Muscle layer of colon (tissue), 2 donors: ENCODE results near the gene BICRAL.

ENCODE experiments used
- H3K27ac ChIP-seq: one replicate; pipeline ENCODE4 v1.7.0; 2013; ENCODE audit warnings: low read depth, mild to moderate bottlenecking, low read length, moderate library complexity
- H3K27me3 ChIP-seq, 2 donors: one replicate each; pipeline ENCODE4 v1.7.0; 2013; ENCODE audit warnings: low read length in 2 of 2, mild to moderate bottlenecking in 2 of 2; ENCODE audit not compliant: insufficient read depth in 2 of 2, control insufficient read depth in 1 of 2
- H3K36me3 ChIP-seq: one replicate; pipeline ENCODE4 v1.7.0; 2013; ENCODE audit warnings: mild to moderate bottlenecking, low read length; ENCODE audit not compliant: insufficient read depth
- H3K4me1 ChIP-seq: one replicate; pipeline ENCODE4 v1.7.0; 2013; ENCODE audit warnings: mild to moderate bottlenecking, low read length; ENCODE audit not compliant: insufficient read depth
- H3K4me3 ChIP-seq, 2 donors: one replicate each; pipeline ENCODE4 v1.7.0; 2013; ENCODE audit warnings: low read length in 2 of 2, low read depth in 1 of 2, mild to moderate bottlenecking in 1 of 2, moderate library complexity in 1 of 2
- H3K9ac ChIP-seq: one replicate; pipeline ENCODE4 v1.7.0; 2013; ENCODE audit warnings: low read length
- H3K9me3 ChIP-seq: one replicate; pipeline ENCODE4 v1.7.0; 2013; ENCODE audit warnings: mild to moderate bottlenecking, low read length
- donor health status: abdominal sarcoma.
- donor health status: Adenocarcinoma of cecum.

Gene BICRAL

DNA sequence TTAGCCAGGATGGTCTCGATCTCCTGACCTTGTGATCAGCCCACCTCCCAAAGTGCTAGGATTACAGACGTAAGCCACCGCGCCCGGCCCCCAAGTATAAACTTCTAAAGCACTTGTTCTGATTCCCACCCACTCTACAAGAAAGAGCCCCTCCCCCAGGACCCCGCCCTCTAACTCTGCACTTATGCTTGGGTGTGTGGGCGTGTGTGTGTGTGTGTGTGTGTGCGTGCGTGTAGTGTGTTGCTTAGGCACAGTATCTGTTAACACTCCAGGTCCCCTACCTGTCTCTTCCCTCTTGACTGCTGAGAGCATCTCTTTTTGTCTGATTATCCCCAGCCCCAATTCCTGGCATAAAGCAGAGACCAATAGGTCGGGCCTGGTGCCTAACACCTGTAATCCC is 128.0 kb downstream of the BICRAL start:
- Histone ChIP-seq H3K4me1 (no peaks in the 10 kb centered on the region), H3K9me3 (no peaks in the 10 kb centered on the region), H3K36me3 (no peaks in the 10 kb centered on the region), H3K9ac (no peak overlapping the region), H3K27me3 (peaks cover 0 to 15% of the 10 kb centered on the region in 2 donors), H3K27ac (no peak overlapping the region), H3K4me3 (no peak overlapping the region)

DNA sequence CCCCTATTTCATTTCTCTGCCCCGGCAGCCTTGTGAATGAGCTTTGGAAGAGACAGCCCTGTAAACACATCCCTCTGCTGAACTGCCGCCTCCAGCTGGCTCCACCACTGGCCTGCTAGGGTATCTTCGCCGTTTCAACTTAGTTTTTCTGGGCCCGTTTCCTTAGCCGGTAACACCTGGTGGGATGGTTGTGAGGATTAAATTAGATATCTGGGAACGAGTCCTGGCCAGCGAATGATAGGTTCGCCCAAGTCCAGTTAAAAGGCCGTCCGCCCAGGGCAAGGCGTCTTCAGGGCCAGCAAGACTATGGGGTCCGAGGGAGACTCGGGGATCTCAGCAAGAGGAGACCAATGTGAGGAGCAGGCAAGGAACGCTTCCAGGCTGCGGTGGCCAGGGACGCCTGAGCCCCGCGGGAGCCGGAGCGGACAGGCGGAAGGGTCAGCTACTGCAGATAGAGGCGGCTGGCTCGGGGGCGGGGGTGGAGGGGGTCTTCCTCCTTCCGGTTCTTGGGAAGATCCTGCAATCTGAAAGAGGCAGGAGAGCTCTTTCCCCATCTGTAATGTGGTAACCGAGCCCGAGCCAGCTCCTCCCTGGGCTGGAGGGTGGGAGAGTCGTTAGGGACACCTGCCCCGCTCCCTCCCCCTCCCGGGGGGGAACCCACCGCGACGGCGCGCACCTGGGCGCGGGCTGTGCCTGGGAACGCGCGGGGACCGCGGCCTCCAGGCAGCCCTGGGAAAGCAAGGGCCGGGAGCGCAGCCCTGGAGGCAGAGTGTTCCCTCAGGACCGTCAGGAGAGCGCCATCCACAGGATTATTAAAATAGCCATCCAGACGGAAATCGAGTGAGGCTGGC is 129.5 kb downstream of the BICRAL start:
- Histone ChIP-seq H3K27ac (no peak overlapping the region), H3K4me3 (no peak overlapping the region), H3K9ac (no peak overlapping the region)

GRCh38 chr6:42914546-42914945 is 132.7 kb downstream of the BICRAL start:
- H3K27ac ChIP-seq = no peak overlapping the region
- no peaks in the 10 kb centered on the region for H3K36me3 ChIP-seq
- H3K4me3 ChIP-seq = no peak overlapping the region

More for the DNA sequence above, 129.5 kb downstream of the BICRAL start:
- Histone ChIP-seq H3K36me3 (no peaks in the 10 kb centered on the region), H3K4me1 (no peaks in the 10 kb centered on the region), H3K27me3 (peaks cover 0 to 15% of the 10 kb centered on the region in 2 donors), H3K9me3 (no peaks in the 10 kb centered on the region)

DNA sequence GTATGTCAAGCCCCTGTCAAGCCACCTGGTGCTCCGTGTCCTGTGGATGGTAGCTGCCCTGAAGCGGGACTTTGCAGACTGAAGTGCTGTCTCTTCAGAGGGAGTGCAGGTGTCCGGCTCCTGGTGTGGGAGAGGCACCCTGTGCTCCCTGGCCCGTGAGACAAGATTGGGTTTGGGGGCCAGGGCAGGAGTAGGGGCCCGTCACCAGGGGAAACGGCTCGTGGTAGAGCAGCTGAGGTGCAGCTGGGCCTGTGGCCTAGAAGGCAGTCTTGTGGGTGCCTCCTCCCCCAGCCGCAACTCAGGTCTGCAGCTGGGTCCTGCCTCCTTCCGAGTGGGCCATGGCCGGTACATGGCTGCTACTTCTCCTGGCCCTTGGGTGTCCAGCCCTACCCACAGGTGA is 133.9 kb downstream of the BICRAL start, which contains the start of gene PTCRA:
Gene PTCRA (plus strand): TSS at position 322 of the 400 bp plus-strand sequence. CDS start 17 bp downstream, at position 339.
- H3K36me3 ChIP-seq = no peaks in the 10 kb centered on the region
- no peaks in the 10 kb centered on the region for H3K4me1 ChIP-seq
- no peak within 1 kb of the TSS for H3K27ac ChIP-seq
- H3K27me3 ChIP-seq = peaks cover 0 to 14% of the 10 kb centered on the region in 2 donors
- no peaks in the 10 kb centered on the region for H3K9me3 ChIP-seq
- H3K9ac ChIP-seq = no peak within 1 kb of the TSS
- H3K4me3 ChIP-seq = no peak within 1 kb of the TSS

More at GRCh38 chr6:42914546-42914945, 132.7 kb downstream of the BICRAL start:
- Histone ChIP-seq H3K9me3 (no peaks in the 10 kb centered on the region), H3K9ac (no peak overlapping the region), H3K27me3 (peaks cover 0 to 15% of the 10 kb centered on the region in 2 donors), H3K4me1 (no peaks in the 10 kb centered on the region)

DNA sequence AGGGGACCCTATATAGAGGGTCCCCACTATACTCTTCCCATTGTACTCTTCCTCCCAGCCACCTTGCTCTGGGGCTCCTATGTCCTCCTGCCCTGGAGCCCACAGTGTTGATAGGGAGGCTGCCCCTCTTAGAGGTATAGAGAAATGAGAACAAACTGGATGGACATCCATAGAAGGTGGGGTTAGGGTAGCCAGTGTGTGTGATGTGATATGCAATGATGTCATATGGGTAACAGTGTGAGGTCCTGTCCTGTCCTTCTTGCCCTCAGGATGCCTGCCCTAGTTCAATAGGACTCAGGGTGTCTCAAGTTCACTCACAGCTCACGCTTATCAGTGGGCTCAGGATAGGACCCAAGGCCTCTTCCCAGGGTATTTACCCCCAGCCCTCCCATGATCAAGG is 134.4 kb downstream of the BICRAL start:
- no peaks in the 10 kb centered on the region for H3K36me3 ChIP-seq
- no peaks in the 10 kb centered on the region for H3K9me3 ChIP-seq
- no peak overlapping the region for H3K27ac ChIP-seq
- H3K4me1 ChIP-seq = no peaks in the 10 kb centered on the region
- peaks cover 0 to 8% of the 10 kb centered on the region in 2 donors for H3K27me3 ChIP-seq
- H3K4me3 ChIP-seq = no peak overlapping the region
- no peak overlapping the region for H3K9ac ChIP-seq
